GM12872 (cell line): ENCODE measurements around the gene OLFM4.

ENCODE experiments used
- CTCF ChIP-seq: IDR thresholded peaks from 3 replicates; pipeline ENCODE4 v1.5.1; 2011; ENCODE audit warnings: low read depth, mild to moderate bottlenecking, low read length, moderate library complexity; ENCODE audit not compliant: insufficient read depth

OLFM4 gene, protein sequence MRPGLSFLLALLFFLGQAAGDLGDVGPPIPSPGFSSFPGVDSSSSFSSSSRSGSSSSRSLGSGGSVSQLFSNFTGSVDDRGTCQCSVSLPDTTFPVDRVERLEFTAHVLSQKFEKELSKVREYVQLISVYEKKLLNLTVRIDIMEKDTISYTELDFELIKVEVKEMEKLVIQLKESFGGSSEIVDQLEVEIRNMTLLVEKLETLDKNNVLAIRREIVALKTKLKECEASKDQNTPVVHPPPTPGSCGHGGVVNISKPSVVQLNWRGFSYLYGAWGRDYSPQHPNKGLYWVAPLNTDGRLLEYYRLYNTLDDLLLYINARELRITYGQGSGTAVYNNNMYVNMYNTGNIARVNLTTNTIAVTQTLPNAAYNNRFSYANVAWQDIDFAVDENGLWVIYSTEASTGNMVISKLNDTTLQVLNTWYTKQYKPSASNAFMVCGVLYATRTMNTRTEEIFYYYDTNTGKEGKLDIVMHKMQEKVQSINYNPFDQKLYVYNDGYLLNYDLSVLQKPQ

DNA sequence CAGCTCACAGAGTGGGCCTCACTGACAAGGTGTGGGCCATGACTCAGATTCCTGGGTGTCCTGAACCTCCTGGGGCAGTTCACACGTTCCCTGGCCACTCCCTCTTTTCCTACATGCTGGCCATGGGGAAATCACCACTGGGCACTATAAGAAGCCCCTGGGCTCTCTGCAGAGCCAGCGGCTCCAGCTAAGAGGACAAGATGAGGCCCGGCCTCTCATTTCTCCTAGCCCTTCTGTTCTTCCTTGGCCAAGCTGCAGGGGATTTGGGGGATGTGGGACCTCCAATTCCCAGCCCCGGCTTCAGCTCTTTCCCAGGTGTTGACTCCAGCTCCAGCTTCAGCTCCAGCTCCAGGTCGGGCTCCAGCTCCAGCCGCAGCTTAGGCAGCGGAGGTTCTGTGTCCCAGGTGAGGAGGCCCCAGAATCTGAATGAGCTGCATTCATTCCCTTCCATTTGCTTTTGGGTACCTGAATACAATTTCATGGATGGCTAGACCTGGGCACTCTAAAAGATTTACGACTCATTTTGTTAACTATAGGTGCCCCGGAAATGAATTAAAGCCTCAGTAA, at the start of gene OLFM4:
TSS of gene OLFM4 (plus strand) at position 177 of the 567 bp plus-strand sequence. CDS start at position 201, 24 bp downstream.
- no peak for TF ChIP-seq CTCF

DNA sequence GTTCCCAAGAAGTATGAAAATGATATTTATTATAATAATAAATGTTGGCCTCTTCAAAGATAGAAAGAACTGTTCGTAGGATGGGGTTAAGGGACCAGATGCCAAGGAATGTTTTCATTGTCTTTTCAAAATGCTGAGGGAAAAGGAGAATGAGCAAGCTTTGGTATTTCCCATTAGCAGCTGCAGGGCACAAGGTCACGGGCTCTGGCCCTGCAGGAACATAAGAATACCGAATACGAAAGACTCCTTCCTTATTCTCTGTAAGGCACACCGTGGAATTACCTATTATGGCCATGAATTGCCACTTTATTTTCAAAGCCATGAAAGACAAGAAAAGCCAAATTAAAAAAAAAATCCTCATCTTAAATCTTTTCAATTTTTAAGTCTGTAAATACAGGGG, 49.6 kb upstream of the OLFM4 start:
- no peak for TF ChIP-seq CTCF

DNA sequence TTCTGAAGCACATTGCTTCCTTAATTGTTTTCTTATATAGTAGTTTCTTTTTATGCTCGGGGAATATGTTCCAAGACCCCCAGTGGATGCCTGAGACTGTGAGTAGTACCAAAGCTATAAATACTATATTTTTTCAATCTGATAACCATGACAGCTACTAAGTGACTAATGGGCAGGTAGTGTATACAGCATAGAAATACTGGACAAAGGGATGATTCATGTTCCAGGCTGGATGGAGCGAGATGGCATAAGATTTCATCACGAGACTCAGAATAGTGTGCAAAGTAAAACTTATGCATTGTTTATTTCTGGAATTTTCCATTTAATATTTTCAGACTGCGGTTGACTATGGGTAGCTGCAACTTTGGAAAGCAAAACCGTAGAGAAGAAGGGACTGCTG, 47.9 kb upstream of the OLFM4 start:
- TF ChIP-seq CTCF = no peak

- no peak for TF ChIP-seq CTCF
Measured at GRCh38 chr13:52983836-52984235, 44.8 kb upstream of the OLFM4 start.

DNA sequence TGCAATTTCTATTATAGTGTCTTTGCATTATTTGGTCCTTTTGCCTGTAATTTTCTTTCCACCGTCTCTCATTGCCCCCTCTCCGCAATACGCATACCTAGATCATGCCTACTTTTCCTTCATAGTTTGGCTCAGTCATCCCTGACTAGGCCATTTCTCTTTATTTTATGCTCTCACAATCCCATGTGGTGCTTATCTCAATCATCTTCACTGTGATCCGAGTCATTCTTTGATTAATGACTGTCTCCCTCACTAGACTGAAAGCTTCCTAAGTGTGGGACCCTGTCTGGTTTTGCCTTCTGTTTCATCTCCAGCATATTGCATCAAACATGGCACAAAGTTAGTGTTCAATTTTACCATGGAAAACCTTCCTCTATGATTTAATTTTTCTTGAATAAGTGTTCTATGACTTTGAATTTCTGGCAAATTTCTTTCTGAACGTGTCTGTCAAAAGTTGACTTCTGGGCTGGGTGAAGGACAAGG, 43.7 kb upstream of the OLFM4 start:
- TF ChIP-seq CTCF = no peak

DNA sequence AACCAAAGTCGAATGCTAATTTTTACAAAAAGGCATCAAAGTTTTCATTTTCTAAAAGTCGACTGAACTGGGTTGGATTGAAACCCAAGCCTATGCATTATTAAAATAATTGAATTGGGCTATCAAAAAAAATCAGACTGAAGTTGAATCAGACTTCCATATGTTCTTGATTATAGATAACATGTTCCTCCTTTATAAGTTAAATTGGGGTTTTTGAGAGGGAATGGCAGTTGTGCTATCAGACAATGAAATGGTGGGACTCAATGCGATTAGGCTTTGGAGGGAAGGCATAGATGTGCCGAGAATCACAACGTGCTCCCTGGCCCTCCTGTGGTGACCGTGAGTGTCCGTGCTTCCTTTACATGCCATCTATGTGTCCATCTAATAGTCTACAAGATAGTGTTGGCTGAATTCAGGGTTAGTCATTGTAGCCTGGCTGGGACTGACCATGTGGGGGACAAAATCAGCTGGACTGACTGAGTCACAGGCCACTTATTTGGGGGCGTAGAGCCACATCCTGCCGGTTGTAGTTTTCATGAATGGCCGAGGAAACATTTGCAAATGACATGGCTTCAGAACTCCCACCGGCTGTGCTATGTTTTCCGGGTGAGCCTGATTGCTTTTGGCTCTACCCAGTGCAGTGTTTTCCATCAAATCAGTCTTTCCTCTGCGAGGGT, 37.1 kb upstream of the OLFM4 start:
- TF ChIP-seq CTCF = no peak

DNA sequence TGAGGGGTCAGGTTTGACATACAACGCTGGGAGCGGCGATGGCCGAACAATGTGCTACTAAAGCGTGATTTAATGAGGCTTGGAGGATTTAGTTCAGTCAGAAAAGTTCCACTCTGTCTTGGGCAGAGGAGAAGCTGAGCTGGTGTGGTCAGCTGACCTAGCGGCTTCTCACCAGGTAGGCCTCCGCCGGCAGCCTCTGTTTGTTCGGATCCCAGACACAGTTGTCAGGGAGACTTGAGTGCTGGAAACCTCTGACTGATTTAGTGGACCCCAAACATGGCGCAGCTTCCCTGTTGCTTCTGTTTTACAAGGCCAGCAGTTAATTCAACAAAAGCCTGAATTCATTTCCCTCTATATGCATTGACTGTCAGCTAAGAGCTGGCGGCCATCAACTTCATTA, 36.5 kb upstream of the OLFM4 start:
- no peak for TF ChIP-seq CTCF
